Upper lobe of right lung (tissue), 1 donor: ENCODE measurements around the gene TMOD3. TPM values are rescaled to one million over a fixed set of nuclear protein-coding genes. Genes with fewer than 3 reads are reported as not detected.

Experiments
- ATAC-seq: fragments of 200-7000 bp; cut with Tn5 transposase; one replicate; pipeline ENCODE4 v1.9.1; 2020; ENCODE audit warnings: mild to moderate bottlenecking, moderate library complexity
- DNase-seq: peaks from one replicate; pipeline ENCODE4 v3.0.0-alpha.2; 2020
- H3K27ac ChIP-seq: fragments of 200-600 bp; one replicate; pipeline ENCODE4 v1.8.0; 2022
- H3K27me3 ChIP-seq: fragments of 200-600 bp; one replicate; pipeline ENCODE4 v1.8.0; 2022; ENCODE audit warnings: mild to moderate bottlenecking
- H3K36me3 ChIP-seq: fragments of 200-600 bp; one replicate; pipeline ENCODE4 v1.8.0; 2022
- H3K4me1 ChIP-seq: fragments of 200-600 bp; one replicate; pipeline ENCODE4 v1.8.0; 2022
- H3K4me3 ChIP-seq: fragments of 200-600 bp; one replicate; pipeline ENCODE4 v1.8.0; 2022; ENCODE audit warnings: mild to moderate bottlenecking
- H3K9me3 ChIP-seq: fragments of 200-600 bp; one replicate; pipeline ENCODE4 v1.8.0; 2022
- CTCF ChIP-seq: fragments of 200-600 bp; IDR thresholded peaks from one replicate; pipeline ENCODE4 v1.8.0; 2022; ENCODE audit warnings: antibody characterized with exemption
- intact Hi-C: fragments of 100-400 bp; cut with DNase I; formaldehyde crosslinking; loops from one replicate; pipeline ENCODE4 v1.11.0; 2022
- total RNA-seq: library from RNA; stranded (reverse); fragmentation: NEBNext Ultra II Directional; extraction: Animal tissue kit (Norgen Biotek cat#: 25700); gene quantifications from one replicate; pipeline ENCODE4 v1.2.1, GENCODE V29; 2021
- donor health status: DM: no; HTN: yes; CAD: no; lungs with severe emphysema.

Gene TMOD3
- total RNA-seq, 1 donor from 2014 or later, result 78.4 TPM

GRCh38 chr15:51816611-51817010 is 12.8 kb upstream of the TMOD3 start:
- Histone ChIP-seq H3K27me3 (no peaks in the 10 kb centered on the region), H3K9me3 (peaks cover 9% of the 10 kb centered on the region), H3K4me1 (peaks cover 7% of the 10 kb centered on the region), H3K4me3 (no peak overlapping the region), H3K36me3 (no peaks in the 10 kb centered on the region), H3K27ac (no peak overlapping the region)
- DNase-seq, result no peak
- intact Hi-C loops, result no loop called here
- no peak for TF ChIP-seq CTCF
- ATAC-seq, result no peak

DNA sequence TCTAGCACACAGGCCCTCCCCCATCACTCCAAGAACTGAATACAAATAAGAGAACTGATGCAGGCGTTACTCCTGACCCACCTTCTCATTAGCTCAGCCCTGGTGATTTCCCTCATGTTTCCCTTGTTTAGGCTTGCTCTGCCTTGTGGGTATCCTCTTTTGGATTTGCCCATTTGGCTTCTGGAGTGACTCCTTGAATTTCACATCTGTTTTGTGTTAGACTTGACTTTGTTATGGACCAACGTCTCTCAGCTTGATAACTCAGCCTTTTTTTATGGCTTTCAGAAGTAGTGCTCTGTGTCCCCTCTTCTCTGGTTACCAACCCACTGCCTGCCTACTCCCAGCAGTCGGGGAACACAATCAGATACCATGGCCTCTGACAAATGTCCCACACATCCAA is 11.3 kb upstream of the TMOD3 start:
- Histone ChIP-seq H3K27me3 (no peaks in the 10 kb centered on the region), H3K9me3 (peaks cover 10% of the 10 kb centered on the region), H3K27ac (no peak overlapping the region), H3K4me3 (no peak overlapping the region), H3K36me3 (no peaks in the 10 kb centered on the region), H3K4me1 (peaks cover 7% of the 10 kb centered on the region)
- no peak for TF ChIP-seq CTCF
- DNase-seq, result no peak
- intact Hi-C loops, result no loop called here
- ATAC-seq, result no peak

- H3K9me3 ChIP-seq, result peaks cover 10% of the 10 kb centered on the region
- ATAC-seq (no peak), DNase-seq (no peak)
- intact Hi-C loops, result loop anchor here (10.0 kb wide), 1 partner anchor 59 kb away; no protein-coding TSS in a partner anchor
- no peak overlapping the region for H3K27ac ChIP-seq
- no peak overlapping the region for H3K4me3 ChIP-seq
- peaks cover 1% of the 10 kb centered on the region for H3K4me1 ChIP-seq
- H3K36me3 ChIP-seq, result no peaks in the 10 kb centered on the region
- no peaks in the 10 kb centered on the region for H3K27me3 ChIP-seq
- no peak for TF ChIP-seq CTCF
Measured at GRCh38 chr15:51825698-51826097, 3.8 kb upstream of the TMOD3 start.

DNA sequence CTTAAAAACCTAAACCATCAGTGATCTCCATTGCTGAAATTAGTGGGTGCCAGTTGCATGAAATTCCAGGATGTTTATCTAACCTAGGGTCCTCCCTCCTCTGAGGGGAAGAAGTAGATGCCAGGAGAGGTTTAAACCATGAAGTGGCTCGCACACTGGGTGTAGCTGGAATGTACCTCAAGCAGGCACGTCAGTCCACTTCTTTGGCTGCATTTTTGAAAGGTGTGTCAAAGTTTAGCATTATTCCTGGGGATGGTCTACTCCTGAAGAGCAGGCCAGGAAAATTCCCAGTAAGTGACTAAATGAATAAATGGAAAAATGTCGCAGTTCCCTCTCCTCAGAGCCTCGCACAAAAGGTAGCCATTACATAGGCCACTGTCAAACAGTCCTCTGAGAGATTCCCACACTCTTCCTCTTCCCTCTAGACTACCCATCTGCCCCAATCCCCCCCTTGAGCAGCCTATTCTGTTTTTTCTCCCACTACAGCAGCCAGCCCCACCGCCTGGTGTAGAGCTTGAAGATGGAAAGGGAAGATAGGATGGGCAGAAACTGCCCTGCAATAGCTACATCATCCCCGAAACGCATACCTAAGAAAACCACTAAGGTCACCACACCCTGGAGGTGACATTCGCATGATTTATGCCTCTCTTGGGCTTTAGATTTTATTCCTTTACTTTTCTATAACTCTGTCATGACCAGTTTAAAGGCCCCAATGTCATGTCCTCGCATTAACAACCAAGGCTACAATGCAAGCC is 655 bp upstream of the TMOD3 start:
- DNase-seq, result no peak
- no peak for TF ChIP-seq CTCF
- peak overlapping the region; percentile 93 for H3K27ac ChIP-seq
- peaks cover 31% of the 10 kb centered on the region for H3K4me1 ChIP-seq
- no peaks in the 10 kb centered on the region for H3K27me3 ChIP-seq
- intact Hi-C loops, result loop anchor here (10.0 kb wide), 1 partner anchor 56 kb away; no protein-coding TSS in a partner anchor
- peak overlapping the region; percentile 91 for H3K4me3 ChIP-seq
- ATAC-seq, result peak; percentile 51
- no peaks in the 10 kb centered on the region for H3K36me3 ChIP-seq
- no peaks in the 10 kb centered on the region for H3K9me3 ChIP-seq

DNA sequence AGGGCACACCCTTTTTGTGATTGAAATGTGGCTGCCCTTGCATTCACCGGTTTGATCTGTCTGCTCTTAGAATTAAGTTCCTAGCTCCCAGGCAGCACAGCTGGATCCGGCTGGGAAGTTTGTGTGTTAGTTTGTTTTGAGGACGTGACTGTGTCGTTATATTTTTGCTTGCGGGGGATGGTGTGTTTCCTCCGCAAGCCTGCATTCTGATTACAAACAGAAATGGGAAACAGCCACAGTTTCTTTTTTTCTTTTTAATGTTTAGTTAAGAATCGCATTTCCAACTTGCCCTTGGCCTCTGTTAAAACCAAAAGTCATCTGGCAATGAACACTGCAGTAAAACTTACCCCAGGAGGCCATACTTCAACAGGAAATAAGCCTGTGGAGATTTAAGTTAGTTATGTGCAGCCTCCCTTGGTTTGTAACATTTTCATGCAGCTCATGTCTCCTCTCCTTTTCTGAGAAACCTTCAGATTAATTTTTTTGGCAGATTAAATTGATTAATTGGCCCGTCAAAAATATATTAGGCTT is 888 bp downstream of the TMOD3 start:
- Histone ChIP-seq H3K4me3 (peak overlapping the region; percentile 91), H3K27ac (peak overlapping the region; percentile 93), H3K27me3 (no peaks in the 10 kb centered on the region), H3K36me3 (no peaks in the 10 kb centered on the region), H3K9me3 (no peaks in the 10 kb centered on the region), H3K4me1 (peaks cover 43% of the 10 kb centered on the region)
- no peak for TF ChIP-seq CTCF
- ATAC-seq (no peak), DNase-seq (no peak)
- intact Hi-C loops, result no loop called here
